Measurements from ENCODE around the gene HHIP.

HHIP gene

DNA sequence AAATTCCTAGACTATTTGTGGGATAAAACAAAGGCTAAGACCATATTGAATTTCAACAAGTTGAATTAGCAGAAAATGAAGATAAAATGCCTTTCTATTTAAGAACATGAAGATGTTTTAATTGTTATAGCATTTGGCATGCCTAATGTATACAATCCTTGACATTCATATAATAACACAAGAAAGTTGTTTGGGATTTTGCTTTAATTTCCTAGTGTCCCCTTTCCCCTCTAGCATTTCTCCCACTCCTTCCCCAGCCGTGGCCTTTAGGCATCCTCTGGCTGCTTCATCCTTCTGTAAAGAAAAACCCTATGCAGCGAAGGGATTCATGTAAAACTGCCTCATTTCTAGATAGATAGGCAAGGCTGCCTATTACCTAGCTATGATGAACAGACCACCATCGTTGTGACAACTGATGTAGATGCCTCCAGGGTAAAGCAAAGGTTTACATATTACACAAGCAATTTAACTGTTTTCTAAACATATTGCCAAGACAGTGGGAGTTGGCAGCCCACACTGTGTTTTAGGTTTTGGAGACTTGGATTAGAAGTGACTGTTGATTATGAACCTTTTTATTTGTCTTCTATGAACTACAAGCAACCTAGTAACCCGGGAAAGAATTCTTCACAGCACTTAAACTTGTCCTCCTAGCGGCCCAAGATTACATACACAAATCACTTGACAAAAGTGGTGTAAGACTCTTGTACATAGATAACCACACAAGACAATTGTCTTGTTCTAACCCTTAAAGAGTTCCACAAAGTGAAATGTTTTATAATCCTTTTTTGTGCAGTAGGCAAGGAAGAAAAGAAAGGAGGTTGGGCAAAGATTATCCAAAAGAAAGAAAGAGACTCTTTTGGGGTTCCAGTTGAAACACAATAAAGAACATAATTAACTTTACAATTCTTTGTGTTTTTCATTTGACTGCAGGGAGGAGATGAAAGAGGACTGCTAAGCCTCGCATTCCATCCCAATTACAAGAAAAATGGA lies 59.9 kb downstream of the HHIP start:
- no peak for DNase-seq (ENCODE audit: low spot score)

DNA sequence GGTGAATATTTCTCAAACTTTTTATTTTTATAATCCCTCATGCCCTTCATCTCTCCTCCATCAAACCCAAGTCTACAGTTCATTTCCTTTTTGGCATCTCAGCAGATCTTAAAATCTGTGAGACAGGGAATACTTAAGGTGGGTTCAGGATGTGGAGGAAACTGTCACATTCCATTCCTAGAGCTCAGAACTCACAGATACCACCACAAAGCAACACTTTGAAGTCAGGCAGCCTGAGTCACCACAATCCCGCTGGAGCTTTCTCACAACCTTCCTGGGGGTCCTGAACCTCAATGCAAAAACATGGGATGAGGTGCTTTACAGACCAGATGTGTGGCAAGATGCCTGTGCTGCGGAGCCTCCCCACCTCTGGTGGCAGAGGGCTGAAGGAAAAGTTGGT lies 63.2 kb downstream of the HHIP start:
- DNase-seq (ENCODE audit: low spot score): no peak

DNA sequence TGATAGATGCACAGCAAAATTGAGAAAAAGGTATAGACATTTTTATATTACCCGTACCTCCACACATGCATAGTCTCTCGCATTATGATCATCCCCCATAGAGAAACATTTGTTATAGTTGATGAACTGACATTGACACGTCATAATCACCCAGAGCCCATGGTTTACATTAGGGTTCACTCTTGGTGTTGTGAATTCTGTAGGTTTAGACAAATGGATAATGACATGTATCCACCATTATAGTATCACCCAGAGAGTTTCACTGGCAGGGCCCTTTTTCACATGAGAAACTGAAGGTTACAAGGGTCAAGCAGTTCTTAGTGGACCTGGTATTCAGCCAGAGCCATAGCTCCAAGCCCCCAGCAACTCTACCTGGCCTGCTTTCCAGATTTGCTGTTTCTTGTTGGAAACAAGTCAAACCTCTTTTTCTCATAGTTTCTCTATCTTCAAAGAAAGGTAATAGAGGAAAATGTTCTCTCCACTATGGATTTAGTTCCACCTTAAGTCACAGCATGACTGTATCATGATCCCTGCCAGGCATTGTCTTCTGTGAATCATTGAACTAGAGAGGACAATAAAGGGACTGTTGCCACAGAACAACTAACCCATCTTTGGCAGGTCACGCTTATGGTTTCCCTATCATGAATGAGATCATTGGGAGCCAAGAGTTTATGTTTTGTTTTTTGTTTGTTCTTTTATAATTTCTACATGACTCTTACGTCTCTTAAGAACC lies 64.0 kb downstream of the HHIP start:
- no peak for DNase-seq (ENCODE audit: low spot score)

DNA sequence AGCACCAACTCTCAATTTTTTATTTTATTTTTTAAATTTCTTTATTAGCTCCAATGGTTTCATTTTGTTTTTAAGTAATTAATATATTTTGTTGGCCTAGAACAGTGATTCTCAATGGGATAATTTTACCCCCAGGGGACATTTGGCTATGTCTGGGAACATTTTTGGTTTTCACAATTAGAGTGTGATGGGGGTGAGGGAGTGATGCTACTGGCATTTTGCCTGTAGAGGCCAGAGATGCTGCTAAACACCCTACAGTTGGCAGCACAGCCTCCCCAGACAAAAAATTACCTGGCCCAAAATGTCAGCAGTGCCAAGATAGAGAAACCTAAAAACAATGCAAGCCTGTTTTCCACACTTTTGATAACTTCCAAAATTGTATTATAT lies 64.6 kb downstream of the HHIP start:
- no peak for DNase-seq (ENCODE audit: low spot score)

DNA sequence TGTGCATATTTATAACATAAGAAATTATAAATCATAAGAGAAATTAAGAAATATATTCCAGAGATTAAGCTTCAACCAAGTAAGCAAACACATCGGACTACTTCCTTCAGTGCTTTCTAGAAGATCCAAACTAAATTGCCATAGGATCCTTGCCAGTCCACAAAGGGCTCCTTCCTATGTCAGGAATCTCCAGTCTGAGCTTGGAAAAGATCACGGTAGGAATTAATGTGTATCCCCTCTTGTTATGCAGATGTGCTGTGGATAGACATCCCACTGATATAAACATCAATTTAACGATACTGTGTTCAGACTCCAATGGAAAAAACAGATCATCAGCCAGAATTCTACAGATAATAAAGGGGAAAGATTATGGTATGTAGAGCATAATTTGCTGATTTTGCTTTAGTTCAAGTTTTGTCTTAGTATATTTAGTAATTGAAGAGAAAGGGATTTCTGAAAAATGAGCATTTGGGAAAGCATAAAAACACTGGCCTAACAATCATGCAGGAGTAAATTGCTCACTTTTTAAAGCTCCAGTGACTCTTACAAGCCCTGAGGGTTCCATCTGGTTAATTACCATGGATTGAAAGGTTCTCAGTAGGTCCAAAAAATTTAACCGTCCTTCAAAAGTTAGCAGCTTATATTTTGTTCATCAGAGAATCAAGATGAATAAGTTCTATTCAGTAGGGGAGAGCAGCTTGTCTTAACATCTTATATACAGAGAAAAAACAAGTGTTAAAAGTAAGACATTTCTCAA lies 65.9 kb downstream of the HHIP start:
- DNase-seq (ENCODE audit: low spot score): no peak

DNA sequence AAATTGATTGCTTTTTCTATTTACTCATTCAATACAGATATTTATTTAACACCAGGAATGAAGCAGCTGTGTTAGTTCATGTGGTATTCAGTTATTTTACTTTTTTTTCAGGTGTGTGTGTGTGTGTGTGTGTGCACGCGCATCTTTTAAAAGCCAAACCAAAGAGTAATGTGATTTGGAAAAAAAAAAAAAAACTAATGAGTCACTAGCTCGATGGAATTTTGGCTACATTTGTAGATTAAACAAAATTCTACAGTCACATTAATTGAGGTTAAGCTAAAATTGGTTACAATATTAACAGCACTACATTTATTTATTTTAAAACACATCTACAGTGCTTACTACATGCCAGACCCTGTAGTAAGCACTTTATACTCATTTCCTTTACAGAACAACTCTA lies 66.8 kb downstream of the HHIP start:
- DNase-seq (ENCODE audit: low spot score): no peak

DNA sequence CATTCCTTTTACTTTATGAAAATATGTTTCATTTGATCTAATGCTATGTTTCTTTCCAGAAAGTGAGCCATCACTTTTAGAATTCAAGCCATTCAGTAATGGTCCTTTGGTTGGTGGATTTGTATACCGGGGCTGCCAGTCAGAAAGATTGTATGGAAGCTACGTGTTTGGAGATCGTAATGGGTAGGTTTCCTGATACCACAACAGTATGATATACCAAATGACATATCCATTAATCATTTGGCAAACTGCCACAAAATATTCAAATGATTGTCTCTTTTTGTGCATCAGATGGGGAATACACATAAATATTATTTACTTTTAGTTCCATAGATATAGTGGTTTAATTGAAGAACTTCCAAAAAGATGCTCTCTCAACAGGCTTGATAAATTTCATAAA lies 68.2 kb downstream of the HHIP start:
- DNase-seq (ENCODE audit: low spot score): no peak

DNA sequence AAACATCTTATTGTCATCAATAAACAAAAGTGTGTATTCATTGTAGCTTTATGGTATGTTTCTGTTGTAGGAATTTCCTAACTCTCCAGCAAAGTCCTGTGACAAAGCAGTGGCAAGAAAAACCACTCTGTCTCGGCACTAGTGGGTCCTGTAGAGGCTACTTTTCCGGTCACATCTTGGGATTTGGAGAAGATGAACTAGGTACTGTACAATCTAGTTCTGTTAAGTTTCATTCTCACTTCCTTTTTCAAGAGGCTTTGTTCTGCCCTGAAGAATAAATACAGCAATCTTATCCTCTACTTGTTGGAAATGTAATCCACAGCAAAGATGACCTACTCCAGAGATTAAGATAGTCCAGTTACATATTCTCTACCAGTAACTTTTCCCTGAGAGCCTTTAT lies 69.3 kb downstream of the HHIP start:
- no peak for DNase-seq (ENCODE audit: low spot score)

DNA sequence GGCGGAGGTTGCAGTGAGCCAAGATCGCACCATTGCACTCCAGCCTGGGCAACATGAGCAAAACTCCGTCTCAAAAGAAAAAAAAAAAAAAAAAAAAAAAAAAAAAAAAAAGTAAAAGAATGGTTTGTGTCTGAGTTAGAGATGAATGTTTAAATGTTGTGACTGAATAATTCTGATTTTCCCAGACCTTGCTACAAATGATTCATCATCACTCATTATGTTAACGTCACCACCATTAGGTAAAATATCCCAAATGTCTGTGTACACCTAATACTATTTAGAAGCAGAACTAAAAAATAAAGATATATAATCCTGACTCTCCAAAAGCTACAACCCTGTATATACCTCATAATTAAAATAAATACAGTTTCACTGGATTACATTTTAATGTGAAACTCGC lies 70.8 kb downstream of the HHIP start:
- no peak for DNase-seq (ENCODE audit: low spot score)

DNA sequence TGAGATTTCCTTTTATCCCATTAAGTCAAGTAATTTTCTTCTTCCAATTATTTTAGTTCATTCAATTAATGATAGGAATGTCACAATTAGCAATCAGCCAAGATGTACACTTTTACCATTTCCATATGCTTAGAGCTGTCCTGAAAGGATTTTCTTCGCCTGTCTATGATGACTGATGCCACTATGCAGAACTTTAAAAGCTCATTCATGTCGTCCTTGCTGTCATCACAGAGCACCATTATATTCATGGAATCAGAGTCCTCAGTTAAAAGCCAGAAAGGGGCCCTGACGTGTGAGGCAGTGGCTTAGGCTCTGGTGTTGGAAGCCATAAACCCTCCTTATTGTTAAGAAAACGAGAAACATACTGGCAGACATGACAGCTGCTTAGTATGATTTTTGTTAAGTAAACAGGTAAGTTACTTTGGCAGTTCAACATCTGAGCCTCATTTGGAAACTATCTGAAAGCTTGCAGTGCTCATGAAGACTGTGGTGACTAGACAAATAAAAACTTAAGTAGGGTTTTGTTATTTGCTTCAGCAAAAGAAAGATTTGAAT lies 73.1 kb downstream of the HHIP start:
- DNase-seq (ENCODE audit: low spot score): no peak

DNA sequence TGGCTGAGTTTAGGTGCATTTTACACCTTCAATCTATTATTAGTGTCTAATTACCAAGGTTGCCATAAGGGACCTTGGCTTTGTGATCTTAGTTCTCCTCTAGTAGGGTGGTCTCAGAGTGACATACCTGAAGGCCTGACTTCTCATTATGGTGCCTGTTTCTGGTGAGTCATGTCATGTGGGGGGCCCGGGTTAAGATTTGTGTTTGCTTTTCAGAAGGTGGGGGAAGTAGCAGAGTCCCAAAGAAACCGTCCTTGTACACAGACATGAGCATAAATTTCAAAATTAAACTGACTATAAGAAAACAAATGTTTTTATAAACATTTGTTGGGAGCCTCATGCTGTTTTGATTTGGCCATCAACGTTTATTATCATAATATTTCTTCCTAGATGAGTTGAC lies 74.5 kb downstream of the HHIP start:
- DNase-seq (ENCODE audit: low spot score): no peak

DNA sequence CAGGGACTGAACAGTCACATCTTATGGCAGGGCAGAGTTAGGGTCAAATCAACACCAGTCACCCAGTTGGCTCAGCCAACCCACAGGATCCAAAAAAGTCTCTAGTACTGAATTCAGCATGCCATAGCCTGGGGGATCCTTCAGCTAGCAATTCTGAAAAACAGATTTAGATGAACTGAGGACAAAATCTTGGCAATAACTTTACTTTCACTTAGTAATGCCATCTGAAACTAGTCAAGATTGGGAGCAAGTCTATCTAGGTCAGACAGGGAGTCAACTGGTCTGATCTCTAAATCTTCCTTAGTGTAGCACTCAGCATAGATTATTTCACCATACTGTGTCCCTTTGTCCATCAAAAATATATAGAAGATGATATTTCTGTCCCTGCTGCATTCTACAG lies 76.0 kb downstream of the HHIP start:
- DNase-seq (ENCODE audit: low spot score): no peak

DNA sequence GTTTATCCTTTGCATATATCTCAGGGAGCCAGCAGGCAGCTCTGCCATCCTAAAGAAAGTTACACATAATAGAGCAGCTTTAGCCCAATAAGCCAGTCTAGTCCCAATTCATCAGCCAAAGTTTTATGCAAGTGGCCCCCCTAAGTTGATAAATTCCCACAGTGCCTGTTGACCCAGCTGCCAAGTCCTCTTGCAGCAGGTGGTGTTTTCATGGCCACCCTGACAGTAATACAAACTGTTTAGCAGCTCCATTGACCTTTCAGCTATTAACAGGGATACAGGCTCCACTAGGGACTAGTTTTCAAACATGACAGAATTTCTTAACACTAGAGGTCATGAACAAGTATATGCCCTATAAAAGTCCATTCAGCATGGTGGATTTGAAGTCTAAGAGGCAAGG lies 77.5 kb downstream of the HHIP start:
- no peak for DNase-seq (ENCODE audit: low spot score)

DNA sequence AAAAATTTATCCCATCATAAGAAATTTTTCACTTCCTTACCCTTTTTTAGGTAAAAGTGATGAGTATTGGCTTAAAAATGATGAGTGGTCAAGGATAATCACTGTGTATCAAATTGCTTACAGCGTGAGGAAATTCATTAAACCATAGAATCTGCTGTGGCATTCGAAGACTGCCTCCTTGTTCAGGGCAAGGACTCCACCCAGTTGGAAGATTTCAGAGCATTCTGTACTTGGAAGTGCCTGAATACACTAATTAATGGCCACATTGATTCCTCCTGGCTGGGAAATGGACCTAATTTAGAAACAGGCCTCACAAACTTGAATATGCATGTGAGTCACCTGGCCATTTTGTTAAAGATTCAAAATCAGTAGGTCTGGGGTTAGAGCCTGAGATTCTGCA lies 83.2 kb downstream of the HHIP start:
- DNase-seq (ENCODE audit: low spot score): no peak

DNA sequence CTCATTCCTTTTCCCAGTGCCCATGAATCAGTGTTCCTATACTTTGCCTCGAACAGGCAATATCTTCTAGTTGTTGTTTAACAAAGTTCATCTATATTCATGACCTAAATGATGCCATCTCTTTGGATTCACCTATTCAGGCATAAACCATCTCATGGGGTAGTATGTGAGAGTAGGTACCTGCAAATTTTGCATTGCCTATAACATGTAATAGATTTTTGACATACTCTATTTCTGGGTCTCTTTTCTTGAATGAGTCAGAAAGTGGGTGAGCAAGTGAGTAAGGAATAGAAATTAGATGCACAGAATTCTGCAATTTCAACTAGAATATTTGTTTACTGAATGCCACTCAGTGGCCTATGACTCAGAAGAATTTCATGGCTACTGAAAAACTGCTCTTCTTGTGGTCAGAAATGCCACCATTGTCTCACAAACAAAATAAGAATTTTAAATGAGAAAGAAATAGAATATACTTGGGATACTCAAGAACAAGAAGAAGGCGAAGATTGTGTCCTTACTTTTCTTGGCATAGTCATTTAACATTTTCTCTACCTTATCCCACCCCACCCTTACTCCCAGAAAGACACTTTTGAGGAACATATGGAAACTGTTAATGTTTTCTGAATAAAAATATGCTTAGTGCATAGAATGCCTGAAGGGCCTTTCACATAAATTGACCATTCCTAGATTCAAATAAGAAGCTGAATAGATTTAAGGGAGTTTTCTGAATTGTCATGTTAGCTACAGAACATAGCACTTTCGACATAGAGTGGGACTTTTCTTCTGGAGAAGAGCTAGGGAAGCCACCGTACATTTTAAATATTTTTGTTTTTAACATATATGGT lies 86.8 kb downstream of the HHIP start:
- no peak for DNase-seq (ENCODE audit: low spot score)

DNA sequence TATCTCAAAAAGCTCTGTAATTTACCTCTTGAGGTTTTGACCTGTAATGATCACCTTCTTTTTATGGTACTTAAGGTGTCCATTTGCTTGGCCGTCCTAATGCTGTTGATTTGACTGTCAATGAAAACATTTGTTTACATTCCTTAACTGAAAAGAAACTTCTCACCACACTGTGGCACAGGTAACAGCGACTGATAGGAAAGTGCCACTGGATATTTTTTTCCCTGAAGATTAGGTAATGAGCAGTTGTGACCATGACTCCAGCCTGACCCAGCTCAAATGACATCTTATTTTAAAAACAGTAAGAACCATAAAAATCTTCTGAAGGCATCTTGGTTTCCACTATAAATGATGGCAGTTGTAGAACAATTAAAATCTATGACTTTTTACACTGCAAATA lies 87.6 kb downstream of the HHIP start:
- no peak for DNase-seq (ENCODE audit: low spot score)

DNA sequence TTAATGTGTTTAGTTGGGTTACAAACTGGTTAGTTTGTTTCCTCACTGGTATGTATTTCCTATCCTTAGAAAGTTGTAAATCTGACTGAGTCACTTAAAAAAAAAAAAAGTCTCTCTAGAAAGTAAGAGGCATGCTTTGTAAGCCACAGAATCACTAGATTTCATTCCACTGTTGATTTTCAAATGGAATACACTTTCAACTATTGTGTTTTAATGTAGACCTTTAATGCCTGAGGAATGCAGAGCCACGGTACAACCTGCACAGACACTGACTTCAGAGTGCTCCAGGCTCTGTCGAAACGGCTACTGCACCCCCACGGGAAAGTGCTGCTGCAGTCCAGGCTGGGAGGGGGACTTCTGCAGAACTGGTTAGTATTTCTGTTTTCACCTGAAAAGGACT lies 88.6 kb downstream of the HHIP start:
- no peak for DNase-seq (ENCODE audit: low spot score)

DNA sequence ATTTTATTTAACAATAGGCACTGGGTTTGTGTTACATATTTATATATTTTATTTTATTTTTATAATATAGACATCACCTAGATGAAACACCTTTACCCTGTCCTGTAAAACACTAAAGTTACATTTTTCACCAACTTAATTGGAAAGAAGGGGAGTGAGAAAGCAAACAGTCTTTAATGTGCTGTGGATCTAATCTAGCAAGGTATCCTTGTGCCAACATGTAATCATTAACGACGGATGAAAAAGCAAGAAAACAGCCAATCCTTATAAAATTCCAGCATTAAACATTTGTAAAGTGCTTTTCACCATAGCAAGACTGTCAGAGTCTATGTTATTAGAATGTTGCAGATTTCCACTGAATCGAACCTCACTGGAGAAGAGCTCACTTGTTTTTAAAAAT lies 92.7 kb downstream of the HHIP start:
- no peak for DNase-seq (ENCODE audit: low spot score)

DNA sequence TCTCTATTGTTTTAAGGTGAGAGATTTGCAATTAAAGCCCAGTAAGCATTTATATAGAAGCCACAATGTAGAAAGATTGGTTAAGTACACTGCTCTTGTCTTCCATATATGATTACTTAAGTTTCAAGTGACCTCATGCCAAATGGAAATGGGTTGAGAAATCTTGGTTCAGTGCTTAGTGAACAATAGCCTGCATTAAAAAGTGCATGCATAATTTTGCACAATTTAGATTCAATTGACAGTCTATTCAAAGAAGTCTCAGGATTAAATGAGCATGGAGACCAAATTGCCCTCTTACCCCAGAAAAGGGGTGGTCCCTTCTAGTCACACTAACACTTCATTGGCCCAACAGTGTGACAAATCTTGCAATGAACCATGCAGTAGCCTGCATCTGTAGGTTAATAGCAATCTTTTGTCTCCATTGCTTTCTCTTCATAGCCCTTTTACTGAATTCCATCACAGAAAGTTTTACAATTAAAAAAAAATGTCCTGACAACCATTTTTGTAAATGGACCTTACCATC lies 93.6 kb downstream of the HHIP start:
- DNase-seq (ENCODE audit: low spot score): no peak

DNA sequence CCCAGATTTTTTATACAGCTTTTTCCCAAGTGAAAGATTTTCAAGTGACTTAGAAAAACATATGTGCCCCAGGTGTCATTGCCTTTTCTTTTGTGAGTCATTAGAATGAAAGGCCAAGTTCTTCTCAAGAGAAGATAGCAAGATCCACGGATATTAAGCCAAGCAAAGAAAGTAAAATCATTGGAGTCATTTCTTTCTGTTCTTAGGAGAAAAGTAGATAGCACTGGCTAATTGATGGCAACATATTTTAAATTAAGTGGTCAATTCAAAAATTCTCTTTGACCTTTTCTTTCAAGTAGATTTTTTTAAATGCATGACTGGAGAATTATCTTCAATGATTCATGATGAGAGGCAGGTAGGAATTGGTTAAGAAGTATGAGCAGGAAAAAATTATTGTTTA lies 94.4 kb downstream of the HHIP start:
- DNase-seq (ENCODE audit: low spot score): no peak

Measured in activated CD4-positive, alpha-beta T cell treated with anti-CD3 and anti-CD28 coated beads, Interleukin-2, Interleukin-4, amounts not matched to agents 100 ng/mL and 50 ng/mL, durations not matched to agents 16 hours and 8 hours (primary cell).